Erythroblast (primary cell): ENCODE data around the gene ENAM.
A peak's percentile ranks its signal among the peaks of the same experiment; 100 is the strongest.
"Not testable (repeated sequence)": the region's sequence is repeated elsewhere in the genome, so short reads cannot be mapped to it uniquely, and the experiment has no call there.

ENCODE experiments used
- DNase-seq, 2 experiments: peaks; one replicate each; lab custom pipeline; 2025; lab: John Stamatoyannopoulos, UW
- GATA1 ChIP-seq: IDR thresholded peaks from 2 replicates; pipeline ENCODE4 v1.6.1; 2011; ENCODE audit warnings: low read depth, mild to moderate bottlenecking, control low read depth, low read length, moderate library complexity
- POLR2A ChIP-seq: IDR thresholded peaks from 2 replicates; pipeline ENCODE4 v1.6.1; 2011; ENCODE audit warnings: mild to moderate bottlenecking, low read length

Gene ENAM

GRCh38 chr4:70680934-70681333 lies 52.4 kb downstream of the ENAM start:
- TF ChIP-seq GATA1 (no peak), POLR2A (no peak)
- peak in 1 of 2 experiments; percentile 27 for DNase-seq

- no peak for DNase-seq
- no peak for TF ChIP-seq POLR2A
- TF ChIP-seq GATA1 = no peak
These were observed 53.2 kb downstream of the ENAM start for GRCh38 chr4:70681704-70682103.

DNA sequence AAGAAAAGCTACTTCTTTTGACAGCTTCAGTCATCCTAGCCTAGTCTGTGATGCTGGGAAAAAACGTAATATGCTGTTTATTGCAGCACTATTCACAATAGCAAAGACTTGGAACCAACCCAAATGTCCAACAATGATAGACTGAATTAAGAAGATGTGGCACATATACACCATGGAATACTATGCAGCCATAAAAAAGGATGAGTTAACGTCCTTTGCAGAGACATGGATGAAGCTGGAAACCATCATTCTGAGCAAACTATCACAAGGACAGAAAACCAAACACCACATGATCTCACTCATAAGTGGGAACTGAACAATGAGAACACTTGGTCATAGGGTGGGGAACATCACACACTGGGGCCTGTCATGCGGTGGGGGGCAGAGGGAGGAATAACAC lies 53.6 kb downstream of the ENAM start:
- not testable (repeated sequence) for DNase-seq

GRCh38 chr4:70687392-70687791 lies 58.8 kb downstream of the ENAM start:
- peak in 1 of 2 experiments; percentile 38 for DNase-seq
- TF ChIP-seq GATA1 (no peak), POLR2A (no peak)

DNA sequence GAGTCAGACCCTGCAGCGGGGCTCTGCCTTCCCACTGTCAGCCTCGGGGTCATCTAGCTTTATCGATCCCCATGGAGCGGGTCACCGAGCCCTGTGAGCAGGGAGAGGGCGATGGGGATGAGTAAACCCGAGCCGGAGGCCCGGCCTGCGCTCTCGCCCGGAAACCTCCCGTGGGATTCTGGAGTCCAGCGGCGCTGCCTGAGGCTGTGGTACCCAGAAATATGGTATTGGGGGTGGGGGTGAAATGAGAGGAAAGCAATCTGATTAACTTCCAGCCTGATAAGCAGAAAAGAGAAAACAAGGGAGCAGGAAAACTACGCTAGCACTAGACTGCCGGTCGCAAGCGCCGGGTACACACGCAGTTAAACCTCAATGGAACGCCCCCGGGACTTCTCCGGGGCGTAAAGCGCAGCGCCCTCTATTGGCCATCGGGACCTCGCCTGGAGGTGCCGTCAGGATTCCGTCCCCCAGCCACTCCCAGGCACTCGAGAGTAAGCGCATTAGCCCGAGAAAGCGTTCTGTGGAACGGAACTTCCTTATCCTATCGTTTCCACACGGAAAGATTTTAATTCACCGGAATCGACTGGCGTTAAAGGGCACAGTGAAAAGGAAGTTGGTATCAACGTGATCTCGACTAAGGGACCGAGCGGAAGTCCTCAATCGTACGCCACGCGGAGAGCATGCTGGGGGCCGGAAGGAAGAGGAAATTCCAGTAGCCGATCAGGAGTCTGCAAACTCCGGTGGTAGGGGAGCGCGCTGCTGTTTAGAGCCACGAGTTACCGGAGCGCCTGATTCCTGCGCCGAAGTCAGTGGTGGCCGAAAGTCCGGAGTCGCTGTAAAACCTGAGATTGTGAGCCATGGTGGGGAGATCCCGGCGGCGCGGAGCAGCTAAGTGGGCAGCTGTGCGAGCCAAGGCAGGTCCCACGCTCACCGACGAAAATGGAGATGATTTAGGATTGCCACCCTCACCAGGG lies 59.6 kb downstream of the ENAM start, which contains the start of gene UTP3:
Gene UTP3 (plus strand): TSS at position 712 of the 974 bp plus-strand sequence. CDS start 146 bp downstream, at position 858.
- peak; percentile 95 to 97 for DNase-seq

GRCh38 chr4:70688795-70689231 lies 60.3 kb downstream of the ENAM start:
- DNase-seq = peak in 1 of 2 experiments; percentile 37
- TF ChIP-seq GATA1 (no peak), POLR2A (no peak)

More for the DNA sequence above, 59.6 kb downstream of the ENAM start, which contains the start of gene UTP3:
- TF ChIP-seq POLR2A (peak; percentile 92), GATA1 (peak; percentile 48)

DNA sequence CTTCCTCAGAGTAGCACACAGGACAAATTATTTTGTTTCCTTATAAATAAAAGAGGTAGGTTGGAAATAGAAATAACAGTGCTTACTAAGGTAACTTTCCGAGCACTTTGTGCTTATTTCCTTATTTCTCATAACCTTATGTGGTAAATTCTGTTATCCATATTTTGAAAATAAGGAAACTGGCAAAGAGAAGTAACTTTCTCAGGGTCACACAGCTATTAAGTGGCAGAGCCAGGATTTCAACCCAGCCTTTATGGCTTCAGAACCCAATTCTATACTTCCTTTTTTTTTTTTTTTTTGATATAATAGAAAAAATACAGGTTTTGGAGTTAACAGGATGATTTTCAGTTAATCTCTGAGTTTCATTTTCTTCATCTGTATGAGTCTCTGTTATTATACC lies 63.1 kb downstream of the ENAM start:
- no peak for DNase-seq
- TF ChIP-seq POLR2A (no peak), GATA1 (no peak)

- DNase-seq = not testable (repeated sequence)
These were observed 66.1 kb downstream of the ENAM start for GRCh38 chr4:70694633-70695032.
